Melanocyte of skin (primary cell): ENCODE data around the gene IFNA21. TPM values are rescaled to one million over a fixed set of nuclear protein-coding genes. Genes with fewer than 3 reads are reported as not detected.

Experiments used
- small RNA-seq, 2 donors: library from RNA; depleted of rRNA; stranded (forward); fragments of <200 nt; gene quantifications; one replicate each; pipeline ENCODE3, GENCODE V24; 2012
- total RNA-seq, 2 donors: library from RNA; depleted of rRNA; stranded (reverse); fragments of >200 nt; gene quantifications; 2 replicates each; pipeline ENCODE4 v1.2.3, GENCODE V29; 2012

Gene IFNA21
- total RNA-seq: not detected

GRCh38 chr9:21166560-21166959, at the start of gene IFNA21:
TSS of gene IFNA21 (minus strand) at chr9:21166660. CDS start at chr9:21166612, 48 bp downstream.

GRCh38 chr9:21207043-21207442, 40.6 kb upstream of the IFNA21 start, which contains the start of gene IFNA10:
TSS of gene IFNA10 (minus strand) at chr9:21207143. CDS start at chr9:21207097, 46 bp downstream.

GRCh38 chr9:21202105-21202504, 35.6 kb upstream of the IFNA21 start, which contains the start of gene IFNA7:
TSS of gene IFNA7 (minus strand) at chr9:21202205. CDS start at chr9:21202165, 40 bp downstream.

GRCh38 chr9:21187487-21187886, 21.0 kb upstream of the IFNA21 start, which contains the start of gene IFNA4:
TSS of gene IFNA4 (minus strand) at chr9:21187587. CDS start at chr9:21187531, 56 bp downstream.

GRCh38 chr9:21141427-21141882, 25.0 kb downstream of the IFNA21 start, which contains the start of gene IFNW1:
TSS of gene IFNW1 (minus strand) at chr9:21141832. CDS start at chr9:21141570, 262 bp downstream.

Small RNAs within 50 kb of the gene (small RNA-seq; reads per million reads assigned to genes)
- gene RF00019: 0 reads per million in 2 donors

Other genes with a start within 250 kb of the IFNA21 start
- gene HACD4, start 135.0 kb downstream of the IFNA21 start, total RNA-seq: 1 to 10 TPM; 3.4 to 4.7 TPM
- gene IFNB1, start 88.7 kb downstream of the IFNA21 start, total RNA-seq: 1 to 10 TPM in 1 of 2 donors, under 1 TPM in 1; 0.69 to 2.0 TPM
- not detected for gene IFNW1, start 24.8 kb downstream of the IFNA21 start, total RNA-seq
- not detected for gene IFNA4, start 20.9 kb upstream of the IFNA21 start, total RNA-seq
- not detected for gene IFNA7, start 35.5 kb upstream of the IFNA21 start, total RNA-seq
- not detected for gene IFNA10, start 40.5 kb upstream of the IFNA21 start, total RNA-seq
- not detected for gene IFNA16, start 50.7 kb upstream of the IFNA21 start, total RNA-seq
- gene IFNA17, start 61.6 kb upstream of the IFNA21 start, total RNA-seq: not detected
- gene IFNA14, start 73.3 kb upstream of the IFNA21 start, total RNA-seq: not detected
- gene IFNA5, start 138.7 kb upstream of the IFNA21 start, total RNA-seq: not detected
- gene KLHL9, start 168.7 kb upstream of the IFNA21 start, total RNA-seq: 10 to 100 TPM; 29.9 to 34.6 TPM
- gene IFNA6, start 184.2 kb upstream of the IFNA21 start, total RNA-seq: not detected
- gene IFNA13, start 201.4 kb upstream of the IFNA21 start, total RNA-seq: not detected
- not detected for gene IFNA2, start 218.7 kb upstream of the IFNA21 start, total RNA-seq
- not detected for gene IFNA8, start 242.5 kb upstream of the IFNA21 start, total RNA-seq